Measurements from ENCODE around the gene PHLDA3.

DNA sequence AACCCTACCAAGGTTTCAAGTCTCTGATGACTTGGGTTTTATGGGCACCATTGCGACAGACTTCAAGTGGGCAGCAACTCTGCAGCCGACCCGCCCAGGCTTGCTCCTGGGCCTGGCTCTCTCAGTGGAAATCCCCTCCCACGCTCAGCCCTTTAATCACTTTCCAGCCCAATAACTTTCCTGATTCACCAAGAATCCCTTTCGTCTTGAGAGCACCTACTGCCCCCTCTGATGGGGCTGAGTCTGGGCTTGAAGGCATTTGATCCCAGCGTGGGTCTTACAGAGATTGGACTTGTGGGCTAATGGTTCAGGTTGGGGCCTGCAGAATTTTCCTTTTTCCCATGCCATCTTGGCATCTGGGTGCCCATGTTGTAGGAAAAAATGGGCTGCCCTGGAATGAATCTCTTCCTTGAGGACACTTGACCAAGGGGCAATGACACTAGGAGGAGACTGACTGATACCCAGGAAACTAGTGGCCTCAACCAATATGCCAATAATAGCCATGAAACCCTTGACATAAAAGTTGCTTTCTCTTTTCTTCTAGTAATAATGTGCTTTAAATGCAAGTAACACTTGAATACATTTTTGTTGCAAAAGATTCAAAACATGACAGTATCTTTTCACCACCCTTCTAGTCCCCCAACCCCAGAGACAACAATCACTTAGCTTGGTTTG, 7.8 kb upstream of the PHLDA3 start:
- TF ChIP-seq, protein P1, sequence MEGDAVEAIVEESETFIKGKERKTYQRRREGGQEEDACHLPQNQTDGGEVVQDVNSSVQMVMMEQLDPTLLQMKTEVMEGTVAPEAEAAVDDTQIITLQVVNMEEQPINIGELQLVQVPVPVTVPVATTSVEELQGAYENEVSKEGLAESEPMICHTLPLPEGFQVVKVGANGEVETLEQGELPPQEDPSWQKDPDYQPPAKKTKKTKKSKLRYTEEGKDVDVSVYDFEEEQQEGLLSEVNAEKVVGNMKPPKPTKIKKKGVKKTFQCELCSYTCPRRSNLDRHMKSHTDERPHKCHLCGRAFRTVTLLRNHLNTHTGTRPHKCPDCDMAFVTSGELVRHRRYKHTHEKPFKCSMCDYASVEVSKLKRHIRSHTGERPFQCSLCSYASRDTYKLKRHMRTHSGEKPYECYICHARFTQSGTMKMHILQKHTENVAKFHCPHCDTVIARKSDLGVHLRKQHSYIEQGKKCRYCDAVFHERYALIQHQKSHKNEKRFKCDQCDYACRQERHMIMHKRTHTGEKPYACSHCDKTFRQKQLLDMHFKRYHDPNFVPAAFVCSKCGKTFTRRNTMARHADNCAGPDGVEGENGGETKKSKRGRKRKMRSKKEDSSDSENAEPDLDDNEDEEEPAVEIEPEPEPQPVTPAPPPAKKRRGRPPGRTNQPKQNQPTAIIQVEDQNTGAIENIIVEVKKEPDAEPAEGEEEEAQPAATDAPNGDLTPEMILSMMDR (IDR thresholded peaks at IDR 0.05), result no peak
- TF ChIP-seq EZH2 (IDR thresholded peaks at IDR 0.05), result no peak

Data from neural progenitor cell (in vitro differentiated cells).